Brain microvascular endothelial cell (primary cell): Measurements from ENCODE around the gene DVL1.

Experiments
- DNase-seq: peaks from one replicate; pipeline ENCODE4 v3.0.0-alpha.2; 2020
- H3K27ac ChIP-seq: fragments of 250-450 bp; sonication (Bioruptor Pico); 2 replicates; pipeline ENCODE4 v1.5.1; 2020; ENCODE audit warnings: mild to moderate bottlenecking, moderate library complexity
- H3K27me3 ChIP-seq: fragments of 250-450 bp; sonication (Bioruptor Pico); replicated peaks from 2 replicates; pipeline ENCODE4 v1.5.1; 2020; ENCODE audit warnings: mild to moderate bottlenecking
- H3K36me3 ChIP-seq: fragments of 250-450 bp; sonication (Bioruptor Pico); replicated peaks from 2 replicates; pipeline ENCODE4 v1.5.1; 2020; ENCODE audit warnings: mild to moderate bottlenecking
- H3K4me3 ChIP-seq: 2 replicates; pipeline ENCODE4 v1.5.1; 2011; ENCODE audit warnings: low read depth, mild to moderate bottlenecking, control low read depth, low read length, moderate library complexity
- CTCF ChIP-seq: IDR thresholded peaks from 2 replicates; pipeline ENCODE4 v1.5.1; 2011; ENCODE audit warnings: low read depth, mild to moderate bottlenecking, moderate library complexity, low read length, control low read depth, inconsistent platforms; ENCODE audit errors: missing control alignments
- in situ Hi-C: cut with HindIII; loops from 2 replicates; pipeline ENCODE4 v1.10.0; 2017; ENCODE audit warnings: low sequenced_read_pairs, low pct_ligation_motif_present

The DVL1 gene

GRCh38 chr1:1322418-1322817, 26.8 kb downstream of the DVL1 start:
- Histone ChIP-seq H3K36me3 (peaks cover 20% of the 10 kb centered on the region), H3K27me3 (no peaks in the 10 kb centered on the region), H3K4me3 (no peak overlapping the region), H3K27ac (no peak overlapping the region)
- TF ChIP-seq CTCF: no peak
- DNase-seq: no peak
- in situ Hi-C loops: no loop called here

GRCh38 chr1:1321477-1321876, 27.7 kb downstream of the DVL1 start:
- H3K27me3 ChIP-seq: no peaks in the 10 kb centered on the region
- in situ Hi-C loops: no loop called here
- no peak overlapping the region for H3K27ac ChIP-seq
- no peak for TF ChIP-seq CTCF
- H3K4me3 ChIP-seq: no peak overlapping the region
- peaks cover 17% of the 10 kb centered on the region for H3K36me3 ChIP-seq
- no peak for DNase-seq

- in situ Hi-C loops: no loop called here
- H3K36me3 ChIP-seq: peaks cover 17% of the 10 kb centered on the region
- TF ChIP-seq CTCF: no peak
- H3K27ac ChIP-seq: no peak overlapping the region
- no peak for DNase-seq
- H3K4me3 ChIP-seq: no peak overlapping the region
- no peaks in the 10 kb centered on the region for H3K27me3 ChIP-seq
Measured at GRCh38 chr1:1320666-1321448, 28.4 kb downstream of the DVL1 start.

- Histone ChIP-seq H3K27ac (no peak overlapping the region), H3K27me3 (no peaks in the 10 kb centered on the region), H3K4me3 (no peak overlapping the region), H3K36me3 (peaks cover 22% of the 10 kb centered on the region)
- DNase-seq: no peak
- in situ Hi-C loops: no loop called here
- TF ChIP-seq CTCF: no peak
Measured at GRCh38 chr1:1319646-1319941, 29.6 kb downstream of the DVL1 start.

- in situ Hi-C loops: no loop called here
- no peak for TF ChIP-seq CTCF
- Histone ChIP-seq H3K36me3 (peaks cover 27% of the 10 kb centered on the region), H3K27ac (peak overlapping the region; percentile 47), H3K27me3 (no peaks in the 10 kb centered on the region), H3K4me3 (no peak overlapping the region)
- DNase-seq: no peak
Measured at GRCh38 chr1:1318777-1319645, 30.2 kb downstream of the DVL1 start.
